IMR-90 (cell line): ENCODE data around the gene RAVER1. TPM values are rescaled to one million over a fixed set of nuclear protein-coding genes. Genes with fewer than 3 reads are reported as not detected.

ENCODE experiments used
- ATAC-seq: fragments of 200-7000 bp; cut with Tn5 transposase; 2 replicates; pipeline ENCODE4 v1.9.1; 2020; ENCODE audit warnings: low read depth, mild to moderate bottlenecking, moderate library complexity
- BruUV-seq: library from RNA; stranded (reverse); fragments of 400-500 nt; replicated peaks from 2 replicates; lab custom pipeline; 2021; lab: Mats Ljungman, UMichigan
- CTCF ChIA-PET: fragments of 300-600 bp; formaldehyde crosslinking; extraction: SDS; loops from one replicate; lab custom pipeline; 2021; ENCODE audit warnings: antibody characterized with exemption; lab: Yijun Ruan, JAX
- POLR2A ChIA-PET: fragments of 300-600 bp; sonication (Branson Sonifier 250); formaldehyde crosslinking; loops from one replicate; lab custom pipeline; 2022; ENCODE audit warnings: antibody characterized with exemption; ENCODE audit not compliant: unreplicated experiment; lab: Charles Lee
- DNase-seq: peaks from one replicate; pipeline ENCODE4 v3.0.0; 2013
- H2AFZ ChIP-seq: replicated peaks from 2 replicates; pipeline ENCODE3; 2013; ENCODE audit warnings: low read length, mild to moderate bottlenecking; ENCODE audit not compliant: poor library complexity
- H2AK5ac ChIP-seq: 2 replicates; pipeline ENCODE4 v1.6.1; 2013; ENCODE audit warnings: low read depth, low read length, inconsistent platforms
- H2AK9ac ChIP-seq: replicated peaks from 2 replicates; pipeline ENCODE3; 2013; ENCODE audit warnings: mild to moderate bottlenecking, low read depth, low read length, moderate library complexity; ENCODE audit not compliant: poor library complexity
- H2BK120ac ChIP-seq: 2 replicates; pipeline ENCODE4 v1.6.1; 2013; ENCODE audit warnings: low read depth, low read length, inconsistent platforms
- H2BK15ac ChIP-seq: 3 replicates; pipeline ENCODE4 v1.6.1; 2013; ENCODE audit warnings: low read depth, low read length, inconsistent platforms
- H2BK20ac ChIP-seq: 2 replicates; pipeline ENCODE4 v1.6.1; 2013; ENCODE audit warnings: low read depth, mild to moderate bottlenecking, inconsistent platforms, low read length, moderate library complexity
- H2BK5ac ChIP-seq: 2 replicates; pipeline ENCODE4 v1.6.1; 2013; ENCODE audit warnings: mild to moderate bottlenecking, low read depth, low read length, inconsistent platforms; ENCODE audit not compliant: poor library complexity, severe bottlenecking
- H3K14ac ChIP-seq: replicated peaks from 2 replicates; pipeline ENCODE4 v1.6.1; 2013; ENCODE audit warnings: low read depth, low read length, inconsistent platforms
- H3K18ac ChIP-seq: 2 replicates; pipeline ENCODE4 v1.6.1; 2013; ENCODE audit warnings: low read depth, low read length, control low read depth
- H3K23ac ChIP-seq: 2 replicates; pipeline ENCODE4 v1.6.1; 2013; ENCODE audit warnings: low read depth, low read length, inconsistent platforms
- H3K27ac ChIP-seq: 2 replicates; pipeline ENCODE4 v1.5.1; 2013; ENCODE audit warnings: mild to moderate bottlenecking, control low read depth, low read length; ENCODE audit not compliant: insufficient read depth
- H3K27me3 ChIP-seq: 2 replicates; pipeline ENCODE4 v1.6.1; 2013; ENCODE audit warnings: low read length; ENCODE audit not compliant: control insufficient read depth, insufficient read depth
- H3K36me3 ChIP-seq: 2 replicates; pipeline ENCODE4 v1.6.1; 2013; ENCODE audit warnings: low read length, mixed read lengths; ENCODE audit not compliant: control insufficient read depth, insufficient read depth
- H3K4ac ChIP-seq: 2 replicates; pipeline ENCODE4 v1.6.1; 2013; ENCODE audit warnings: low read depth, low read length, inconsistent platforms
- H3K4me1 ChIP-seq: 2 replicates; pipeline ENCODE4 v1.6.1; 2013; ENCODE audit warnings: low read length, mixed read lengths; ENCODE audit not compliant: control insufficient read depth, insufficient read depth
- H3K4me2 ChIP-seq: 2 replicates; pipeline ENCODE4 v1.6.1; 2013; ENCODE audit warnings: low read depth, mild to moderate bottlenecking, control low read depth, low read length, moderate library complexity
- H3K4me3 ChIP-seq: 2 replicates; pipeline ENCODE4 v1.5.1; 2013; ENCODE audit warnings: low read depth, mild to moderate bottlenecking, control low read depth, low read length, moderate library complexity; ENCODE audit not compliant: insufficient read depth
- H3K56ac ChIP-seq: 2 replicates; pipeline ENCODE4 v1.6.1; 2013; ENCODE audit warnings: low read length, inconsistent platforms; ENCODE audit not compliant: insufficient read depth; ENCODE audit errors: extremely low read depth
- H3K79me1 ChIP-seq, 2 experiments: 2 replicates each; pipeline ENCODE4 v1.6.1; 2013; ENCODE audit warnings: low read length in 2 of 2, inconsistent platforms in 1 of 2, low read depth in 1 of 2
- H3K9ac ChIP-seq: 2 replicates; pipeline ENCODE4 v1.6.1; 2013; ENCODE audit warnings: low read depth, low read length, control low read depth
- H3K9me1 ChIP-seq: 2 replicates; pipeline ENCODE4 v1.6.1; 2013; ENCODE audit warnings: low read length, inconsistent platforms; ENCODE audit not compliant: insufficient read depth
- H3K9me3 ChIP-seq: 2 replicates; pipeline ENCODE4 v1.6.1; 2013; ENCODE audit warnings: low read length; ENCODE audit not compliant: control insufficient read depth, insufficient read depth
- H4K20me1 ChIP-seq: 2 replicates; pipeline ENCODE4 v1.6.1; 2013; ENCODE audit warnings: low read length, inconsistent platforms; ENCODE audit not compliant: insufficient read depth
- H4K5ac ChIP-seq: 2 replicates; pipeline ENCODE4 v1.6.1; 2013; ENCODE audit warnings: mild to moderate bottlenecking, low read depth, low read length, control low read depth
- H4K8ac ChIP-seq, 2 experiments: 2 replicates each; pipeline ENCODE4 v1.6.1; 2013; ENCODE audit warnings: low read depth in 2 of 2, low read length in 2 of 2, control low read depth in 1 of 2, inconsistent platforms in 1 of 2
- H4K91ac ChIP-seq: 2 replicates; pipeline ENCODE4 v1.6.1; 2013; ENCODE audit warnings: low read depth, low read length, inconsistent platforms; ENCODE audit not compliant: insufficient read depth
- CHD1 ChIP-seq: IDR thresholded peaks from 2 replicates; pipeline ENCODE4 v1.6.1; 2012; ENCODE audit warnings: low read depth, low read length, improper control_type of control experiment
- USF2 ChIP-seq: fragments of 150-350 bp; IDR thresholded peaks from 2 replicates; pipeline ENCODE4 v1.6.1; 2017; ENCODE audit warnings: mild to moderate bottlenecking, antibody characterized with exemption, low read length, low read depth
- WGBS, 2 experiments: methylation state at CpG; one replicate each; pipeline versions ENCODE4 v1.1.5 to v1.1.7; 2013; ENCODE audit warnings: missing lambda C conversion rate in 2 of 2; ENCODE audit not compliant: insufficient read length in 1 of 2; ENCODE audit errors: extremely low coverage in 2 of 2; 5-methylcytosine and 5-hydroxymethylcytosine counted together
- dilution Hi-C: fragments of 300-500 bp; cut with HindIII; formaldehyde crosslinking; loops from one replicate; pipeline ENCODE4 v1.14.3; 2018; ENCODE audit warnings: low sequenced_read_pairs; ENCODE audit not compliant: unreplicated experiment
- in situ Hi-C: fragments of 300-500 bp; cut with MboI; formaldehyde crosslinking; loops from 3 replicates; pipeline ENCODE4 v1.14.3; 2019; ENCODE audit warnings: low sequenced_read_pairs, inconsistent platforms, mixed read lengths
- intact Hi-C: fragments of 100-400 bp; cut with micrococcal nuclease; formaldehyde crosslinking; loops from 2 replicates; pipeline ENCODE4 v1.10.0; 2022
- polyA plus RNA-seq, 3 experiments: library from polyadenylated mRNA; depleted of rRNA; stranded (reverse); fragments of >200 nt; gene quantifications; 2 replicates each; pipeline ENCODE4 v1.2.3, GENCODE V29; 2012; ENCODE audit warnings: low replicate concordance in 1 of 3
- total RNA-seq: library from RNA; depleted of rRNA; stranded (reverse); fragments of >200 nt; gene quantifications from 2 replicates; pipeline ENCODE4 v1.2.3, GENCODE V29; 2012

Gene RAVER1
- total and polyA plus RNA-seq, 2 of the 4 experiments (the other 2 are of a cell fraction), result 2.7 to 18.1 TPM

DNA sequence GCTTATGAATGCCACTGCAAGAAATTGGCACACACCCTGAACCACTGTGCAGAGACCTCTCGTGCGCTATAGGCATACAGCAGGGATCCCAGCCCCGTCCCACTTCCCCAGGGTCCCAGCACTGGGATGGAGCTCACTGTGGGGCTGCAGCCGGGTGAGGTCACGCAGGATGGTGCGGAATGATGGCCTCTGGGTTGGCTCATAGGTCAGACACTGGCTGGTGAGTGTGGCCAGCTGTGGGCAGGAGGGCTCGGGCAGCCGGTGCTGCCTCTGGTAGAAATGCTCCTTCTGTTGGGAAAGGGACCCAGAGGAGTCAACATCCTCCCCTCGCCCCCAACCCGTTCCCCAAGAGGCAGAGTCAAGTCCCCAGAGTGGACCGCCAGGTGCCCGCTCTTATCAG, 23.1 kb upstream of the RAVER1 start:
- no peak overlapping the region for H3K4me3 ChIP-seq
- no peak overlapping the region for H3K23ac ChIP-seq
- H3K18ac ChIP-seq, result no peak overlapping the region
- intact Hi-C loops, result no loop called here
- H2BK15ac ChIP-seq, result no peak overlapping the region
- no peaks in the 10 kb centered on the region for H3K9me1 ChIP-seq
- ATAC-seq (no peak), DNase-seq (no peak)
- H2BK5ac ChIP-seq, result no peak overlapping the region
- no peak for TF ChIP-seq USF2
- no peak for TF ChIP-seq CHD1
- H3K9me3 ChIP-seq, result no peaks in the 10 kb centered on the region
- H4K20me1 ChIP-seq, result no peaks in the 10 kb centered on the region
- WGBS, 2 experiments, result 87% methylated on average over 3 of the region's 12 CpGs; no CpG with 5 or more reads in 1 of the 2 experiments
- peak overlapping the region; percentile 1 for H2AK9ac ChIP-seq
- H3K36me3 ChIP-seq, result peaks cover 56% of the 10 kb centered on the region
- CTCF ChIA-PET, result no interaction called here
- no peak overlapping the region for H2AFZ ChIP-seq
- H2AK5ac ChIP-seq, result no peak overlapping the region
- no peak overlapping the region for H3K4me2 ChIP-seq
- no peak overlapping the region for H3K56ac ChIP-seq
- no peak overlapping the region for H3K14ac ChIP-seq
- dilution Hi-C loops, result no loop called here
- no peak overlapping the region for H4K8ac ChIP-seq
- H4K91ac ChIP-seq, result no peak overlapping the region
- no peaks in the 10 kb centered on the region for H3K79me1 ChIP-seq
- H3K4ac ChIP-seq, result no peak overlapping the region
- H3K27me3 ChIP-seq, result no peaks in the 10 kb centered on the region
- H4K5ac ChIP-seq, result no peak overlapping the region
- H3K27ac ChIP-seq, result no peak overlapping the region
- H3K4me1 ChIP-seq, result no peaks in the 10 kb centered on the region
- no TSS peak for BruUV-seq
- no peak overlapping the region for H3K9ac ChIP-seq
- in situ Hi-C loops, result no loop called here
- POLR2A ChIA-PET, result no interaction called here
- H2BK120ac ChIP-seq, result no peak overlapping the region
- no peak overlapping the region for H2BK20ac ChIP-seq
